Right lobe of liver (tissue), 6 donors: ENCODE results near the gene TNK1. TPM values are rescaled to one million over a fixed set of nuclear protein-coding genes. Genes with fewer than 3 reads are reported as not detected.

ENCODE experiments used
- ATAC-seq, 4 donors: fragments of 200-7000 bp; cut with Tn5 transposase; one replicate each; pipeline ENCODE4 v1.9.1; 2020; ENCODE audit warnings: mild to moderate bottlenecking in 4 of 4, moderate library complexity in 4 of 4
- DNase-seq, 3 donors: peaks; one replicate each; pipeline ENCODE4 v3.0.0-alpha.2; 2020
- H3K27ac ChIP-seq, 3 donors: fragments of 200-600 bp; one replicate each; pipeline ENCODE4 v1.8.0; 2022
- H3K27me3 ChIP-seq, 2 donors: fragments of 200-600 bp; one replicate each; pipeline ENCODE4 v1.8.0; 2022
- H3K36me3 ChIP-seq, 4 donors: fragments of 200-600 bp; sonication (generic) in 1 of 4; one replicate each; pipeline versions ENCODE4 v1.5.1 to v1.8.0; 2017 to 2022; ENCODE audit warnings: control low read depth in 1 of 4
- H3K4me1 ChIP-seq, 4 donors: fragments of 200-600 bp; sonication (generic) in 1 of 4; one replicate each; pipeline versions ENCODE4 v1.5.1 to v1.8.0; 2017 to 2022; ENCODE audit warnings: control low read depth in 1 of 4
- H3K4me3 ChIP-seq, 3 donors: fragments of 200-600 bp; one replicate each; pipeline ENCODE4 v1.8.0; 2022
- H3K9me3 ChIP-seq, 4 donors: fragments of 200-600 bp; sonication (generic) in 1 of 4; one replicate each; pipeline versions ENCODE4 v1.5.1 to v1.8.0; 2017 to 2022; ENCODE audit warnings: control low read depth in 1 of 4
- CTCF ChIP-seq, 4 donors: fragments of 200-600 bp in 3 of 4; fragments of 450-650 bp in 1 of 4; IDR thresholded peaks; one replicate each; pipeline versions ENCODE4 v1.5.1 to v1.8.0; 2016 to 2022; ENCODE audit warnings: antibody characterized with exemption in 4 of 4, mild to moderate bottlenecking in 2 of 4
- POLR2A ChIP-seq: fragments of 450-650 bp; IDR thresholded peaks from one replicate; pipeline ENCODE4 v1.6.1; 2017; ENCODE audit warnings: antibody characterized with exemption, mild to moderate bottlenecking
- WGBS: methylation state at CpG from one replicate; pipeline ENCODE4 v1.1.6; 2018; ENCODE audit warnings: low coverage, low lambda C conversion rate; ENCODE audit not compliant: insufficient coverage; ENCODE audit errors: missing lambda C conversion rate; 5-methylcytosine and 5-hydroxymethylcytosine counted together
- intact Hi-C, 2 donors: fragments of 100-400 bp; cut with DNase I; formaldehyde crosslinking; loops; one replicate each; pipeline versions ENCODE4 v1.11.2 to v1.14.1; 2022
- total RNA-seq, 6 experiments: library from RNA; depleted of rRNA in 2 of 6; stranded (reverse); fragments of >200 nt in 2 of 6; fragmentation: NEBNext Ultra II Directional in 3 of 6; extraction: Animal tissue kit (Norgen Biotek cat#: 25700) in 3 of 6; gene quantifications; one replicate each; pipeline versions ENCODE4 v1.1.0 to v1.2.4, GENCODE V29; 2016 to 2023
- donor health status: DM: no; HTN: yes; CAD: no.
- donor health status: DM: no; HTN: no; CAD: no.
- donor health status: DM: no; HTN: no; CAD: no.
- donor health status: DM: no; HTN: yes; CAD: no.
- donor health status: DM: no; HTN: yes; CAD: no.

Gene TNK1
- total RNA-seq, 6 experiments from 2014 or later: 2.9 to 5.1 (median 4.0) TPM

GRCh38 chr17:7414837-7415236 is 33.9 kb downstream of the TNK1 start:
- H3K27ac ChIP-seq: no peak overlapping the region
- TF ChIP-seq POLR2A (no peak), CTCF (IDR thresholded peaks at IDR 0.05) (no peak)
- ATAC-seq: no peak
- H3K36me3 ChIP-seq: no peaks in the 10 kb centered on the region
- H3K27me3 ChIP-seq: no peaks in the 10 kb centered on the region
- 80% methylated on average over 6 of the region's 14 CpGs for WGBS
- no peaks in the 10 kb centered on the region for H3K4me1 ChIP-seq
- no peak for DNase-seq
- no peaks in the 10 kb centered on the region for H3K9me3 ChIP-seq
- intact Hi-C loops: no loop called here
- H3K4me3 ChIP-seq: no peak overlapping the region

- 88% methylated on average over 11 of the region's 23 CpGs for WGBS
- intact Hi-C loops: no loop called here
- Histone ChIP-seq H3K4me1 (no peaks in the 10 kb centered on the region), H3K27me3 (no peaks in the 10 kb centered on the region), H3K9me3 (no peaks in the 10 kb centered on the region), H3K4me3 (no peak overlapping the region), H3K27ac (no peak overlapping the region), H3K36me3 (no peaks in the 10 kb centered on the region)
- DNase-seq (no peak), ATAC-seq (no peak)
- no peak for TF ChIP-seq POLR2A
- TF ChIP-seq CTCF (IDR thresholded peaks at IDR 0.05): no peak
Measured at GRCh38 chr17:7415784-7416183, 34.9 kb downstream of the TNK1 start.

GRCh38 chr17:7416323-7416722 is 35.4 kb downstream of the TNK1 start:
- Histone ChIP-seq H3K4me1 (no peaks in the 10 kb centered on the region), H3K4me3 (no peak overlapping the region), H3K27me3 (no peaks in the 10 kb centered on the region), H3K36me3 (no peaks in the 10 kb centered on the region), H3K27ac (no peak overlapping the region), H3K9me3 (no peaks in the 10 kb centered on the region)
- no peak for ATAC-seq
- intact Hi-C loops: no loop called here
- TF ChIP-seq POLR2A: no peak
- no peak for TF ChIP-seq CTCF (IDR thresholded peaks at IDR 0.05)
- no peak for DNase-seq
- WGBS: 52% methylated on average over 5 of the region's 6 CpGs

- H3K36me3 ChIP-seq: no peaks in the 10 kb centered on the region
- WGBS: 94% methylated on average over 13 of the region's 54 CpGs
- H3K4me1 ChIP-seq: no peaks in the 10 kb centered on the region
- H3K27ac ChIP-seq: no peak overlapping the region
- H3K4me3 ChIP-seq: no peak overlapping the region
- intact Hi-C loops: no loop called here
- no peaks in the 10 kb centered on the region for H3K9me3 ChIP-seq
- H3K27me3 ChIP-seq: no peaks in the 10 kb centered on the region
- no peak for ATAC-seq
- TF ChIP-seq POLR2A (no peak), CTCF (IDR thresholded peaks at IDR 0.05) (no peak)
- no peak for DNase-seq
Measured at GRCh38 chr17:7417056-7417655, 36.3 kb downstream of the TNK1 start.
